Loucy (cell line): ENCODE data around the gene IFT43.

Experiments used
- CTCF ChIP-seq: fragments of 200-600 bp; sonication (generic); conservative IDR thresholded peaks from 2 replicates; pipeline ENCODE4 v1.5.1; 2014; ENCODE audit warnings: mild to moderate bottlenecking, antibody characterized with exemption, low read length
- EZH2phosphoT487 ChIP-seq: fragments of 200-600 bp; IDR thresholded peaks from 2 replicates; pipeline ENCODE4 v1.6.1; 2018; ENCODE audit warnings: antibody characterized with exemption, mild to moderate bottlenecking, moderate library complexity, borderline replicate concordance

GRCh38 chr14:76045773-76046172 is 60.2 kb downstream of the IFT43 start:
- TF ChIP-seq CTCF = no peak
- no peak for TF ChIP-seq EZH2phosphoT487
